HG03469 (cell line): ENCODE results near the gene AVPR1A.

ENCODE experiments used
- ATAC-seq: cut with Tn5 transposase; IDR thresholded peaks from one replicate; pipeline ENCODE4 v1.9.1; 2021; ENCODE audit warnings: mild to moderate bottlenecking, moderate library complexity, moderate number of reproducible peaks; ENCODE audit not compliant: unreplicated experiment

Gene AVPR1A

DNA sequence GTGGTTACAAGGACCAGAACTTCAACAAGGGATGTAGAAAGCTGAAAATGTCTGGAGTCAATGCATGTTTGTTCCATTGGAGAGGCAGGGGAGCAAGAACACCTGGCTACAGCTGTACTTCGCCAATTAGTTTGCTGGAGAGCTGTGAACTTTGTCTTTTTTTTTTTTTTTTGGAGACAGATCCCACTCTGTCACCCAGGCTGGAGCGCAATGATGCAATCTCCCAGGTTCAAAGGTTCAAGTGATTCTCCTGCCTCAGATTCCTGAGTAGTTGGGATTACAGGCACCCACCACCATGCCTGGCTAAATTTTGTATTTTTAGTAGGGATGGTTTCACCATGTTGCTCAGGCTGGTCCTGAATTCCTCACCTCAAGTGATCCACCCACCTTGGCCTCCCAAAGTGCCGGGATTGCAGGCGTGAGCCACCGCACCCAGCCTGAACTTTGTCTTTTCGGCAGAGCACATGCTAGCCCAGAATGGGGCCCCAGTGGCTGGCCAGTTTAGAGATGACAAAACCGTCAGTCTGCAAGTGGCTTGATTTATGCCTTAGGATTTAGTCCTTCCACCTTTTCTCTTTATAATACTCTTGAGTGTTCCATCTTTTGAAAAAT, 55.5 kb downstream of the AVPR1A start:
- no peak for ATAC-seq

DNA sequence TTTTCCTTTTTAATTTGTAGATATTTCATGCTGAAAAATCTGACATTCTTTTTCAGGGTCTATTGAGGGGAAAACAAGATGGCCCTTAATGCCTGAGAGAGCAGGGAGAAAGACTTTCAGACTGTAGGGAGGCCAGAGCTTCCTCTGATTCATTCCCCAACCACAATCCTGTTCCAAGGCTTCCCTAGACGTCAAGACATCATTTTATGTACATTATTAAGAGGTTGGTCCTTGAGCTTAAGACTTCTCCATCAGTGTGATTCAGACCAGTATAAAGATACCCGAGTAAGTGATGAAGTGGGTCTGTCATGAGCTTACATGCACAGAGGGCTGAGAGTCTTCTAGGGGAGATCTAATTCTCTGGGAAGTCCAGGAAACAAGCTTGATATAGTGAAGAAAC, 57.3 kb downstream of the AVPR1A start:
- ATAC-seq: no peak

DNA sequence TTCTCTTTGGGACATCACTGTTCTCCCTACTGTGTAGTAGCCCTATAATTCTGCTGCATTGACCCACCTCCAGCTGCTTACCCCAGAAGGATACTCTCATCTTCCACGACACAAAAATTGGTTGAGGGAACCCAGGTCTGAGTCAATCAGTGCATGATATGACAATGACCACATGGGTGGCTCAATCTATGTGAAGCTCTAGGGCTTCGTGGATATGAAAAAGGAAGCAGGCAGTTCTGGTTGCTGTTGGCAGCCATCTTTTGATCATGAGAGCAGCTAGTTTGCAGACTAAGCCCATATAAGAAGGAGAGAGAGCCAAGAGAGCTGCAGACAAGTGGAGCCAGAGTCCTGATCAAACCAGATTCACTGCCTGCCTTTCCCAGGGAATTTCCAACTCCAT, 57.9 kb downstream of the AVPR1A start:
- ATAC-seq: no peak
